ENCODE data around the gene CLIC2. TPM values are rescaled to one million over a fixed set of nuclear protein-coding genes. Genes with fewer than 3 reads are reported as not detected.

Gene CLIC2
- 0.17 TPM in 1 of 2 replicates, not detected in the other for total RNA-seq

GRCh38 chrX:155334486-155335336 is at the start of gene CLIC2:
Gene CLIC2, minus strand, starts transcription at chrX:155334614. Its CDS starts 187 bp downstream, at chrX:155334427.

GRCh38 chrX:155381843-155382528 is 47.6 kb upstream of the CLIC2 start, which contains the start of gene F8A2:
Gene F8A2, plus strand, starts transcription at chrX:155382095. Its CDS starts 20 bp downstream, at chrX:155382115.

DNA sequence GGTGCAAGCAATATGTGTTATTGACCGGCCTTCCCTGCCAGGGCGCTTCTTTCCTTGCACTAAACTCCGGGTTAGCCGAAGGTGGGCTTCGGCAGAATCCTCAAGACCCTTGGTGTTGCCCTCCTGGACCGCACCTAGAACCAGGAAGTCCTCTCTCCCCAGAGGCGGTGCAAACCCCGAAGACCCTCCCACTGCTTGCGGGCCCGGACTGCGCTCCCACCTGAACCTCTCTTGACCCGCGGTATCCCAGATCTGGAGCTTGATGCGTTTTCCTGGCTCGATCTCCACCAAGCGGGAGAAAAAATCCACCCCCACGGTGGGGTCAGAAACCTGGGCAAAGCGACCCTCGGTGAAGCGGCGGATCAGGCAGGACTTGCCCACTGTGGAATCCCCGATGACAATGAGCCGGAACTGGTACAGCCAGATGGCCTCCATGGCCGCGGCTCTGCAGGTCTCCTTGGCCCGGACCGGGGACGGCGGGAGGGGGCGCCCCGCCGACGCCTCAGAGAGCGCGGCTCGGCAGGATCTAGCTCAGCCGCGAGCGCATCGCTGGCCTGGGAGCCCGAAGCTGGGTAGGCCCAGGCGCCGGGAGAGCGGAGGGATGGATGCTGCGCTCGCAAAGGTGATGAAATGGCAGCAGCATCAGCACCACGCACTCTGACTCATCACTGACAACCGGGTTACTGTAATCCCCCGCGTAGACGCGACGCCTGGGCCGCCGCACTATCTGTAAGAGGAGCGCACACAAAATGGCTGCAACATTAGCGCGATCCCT is 70.4 kb downstream of the CLIC2 start, which contains the start of gene RAB39B:
TSS of gene RAB39B (minus strand) at position 638 of the 775 bp plus-strand sequence. CDS start at position 435, 203 bp downstream.

Other genes starting within 250 kb of the CLIC2 start
- gene VBP1, start 118.2 kb downstream of the CLIC2 start, total RNA-seq: 48.8 and 58.5 TPM in 2 replicates
- gene RAB39B, start 70.1 kb downstream of the CLIC2 start, total RNA-seq: 0.59 and 1.7 TPM in 2 replicates
- gene F8A2, start 47.5 kb upstream of the CLIC2 start, total RNA-seq: not detected in 2 replicates
- gene F8A3, start 124.0 kb upstream of the CLIC2 start, total RNA-seq: 4.4 and 6.1 TPM in 2 replicates